DOHH2 (cell line): ENCODE measurements around the gene CAPZB.

Experiments used
- EZH2phosphoT487 ChIP-seq: fragments of 200-600 bp; sonication (generic); IDR thresholded peaks from 2 replicates; pipeline ENCODE4 v1.6.1; 2017; ENCODE audit warnings: borderline replicate concordance, mild to moderate bottlenecking, antibody characterized with exemption, low read length, moderate library complexity, mixed read lengths
- TF ChIP-seq, protein P1 (sequence below): fragments of 200-600 bp; sonication (generic); IDR thresholded peaks from one replicate; pipeline ENCODE4 v1.5.1; 2014; ENCODE audit warnings: antibody characterized with exemption, mild to moderate bottlenecking, low read depth, low read length; ENCODE audit not compliant: poor library complexity, severe bottlenecking

DNA sequence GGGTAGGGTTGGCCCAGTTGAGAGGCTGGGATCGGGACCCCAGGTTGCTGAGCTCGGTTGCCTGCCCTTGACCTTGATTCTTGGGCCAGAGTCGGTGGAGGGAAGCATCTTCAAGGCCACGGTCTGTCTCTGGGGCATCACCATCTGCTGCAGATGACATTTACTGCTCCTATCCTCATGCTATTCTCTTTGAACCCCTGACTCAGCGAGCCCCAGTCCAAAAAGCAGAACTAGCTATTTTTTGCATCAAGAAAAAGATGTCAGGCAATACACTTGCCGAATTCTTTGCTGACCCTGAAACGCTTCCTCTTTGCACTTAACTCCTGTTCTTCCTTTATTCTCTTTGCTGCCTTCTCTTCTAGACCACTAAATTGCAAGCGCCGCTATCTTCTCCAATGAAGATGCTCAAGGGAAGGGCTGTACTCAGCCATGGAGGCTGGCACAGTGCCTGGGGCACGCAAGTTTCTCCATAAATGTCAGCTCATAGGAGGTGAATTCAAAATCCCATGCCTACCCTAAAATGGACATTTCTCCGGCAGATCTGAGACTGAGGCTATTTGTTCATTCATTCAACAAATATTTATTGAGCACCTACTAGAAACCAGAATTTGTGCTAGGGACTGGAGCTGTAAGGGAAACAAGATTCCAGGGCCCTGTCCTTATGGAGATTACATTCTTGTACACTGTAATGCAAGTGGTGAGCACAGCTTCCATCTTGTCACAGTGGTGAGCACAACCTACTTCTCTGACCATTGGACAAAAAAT lies 20.5 kb upstream of the CAPZB start:
- TF ChIP-seq, protein P1, sequence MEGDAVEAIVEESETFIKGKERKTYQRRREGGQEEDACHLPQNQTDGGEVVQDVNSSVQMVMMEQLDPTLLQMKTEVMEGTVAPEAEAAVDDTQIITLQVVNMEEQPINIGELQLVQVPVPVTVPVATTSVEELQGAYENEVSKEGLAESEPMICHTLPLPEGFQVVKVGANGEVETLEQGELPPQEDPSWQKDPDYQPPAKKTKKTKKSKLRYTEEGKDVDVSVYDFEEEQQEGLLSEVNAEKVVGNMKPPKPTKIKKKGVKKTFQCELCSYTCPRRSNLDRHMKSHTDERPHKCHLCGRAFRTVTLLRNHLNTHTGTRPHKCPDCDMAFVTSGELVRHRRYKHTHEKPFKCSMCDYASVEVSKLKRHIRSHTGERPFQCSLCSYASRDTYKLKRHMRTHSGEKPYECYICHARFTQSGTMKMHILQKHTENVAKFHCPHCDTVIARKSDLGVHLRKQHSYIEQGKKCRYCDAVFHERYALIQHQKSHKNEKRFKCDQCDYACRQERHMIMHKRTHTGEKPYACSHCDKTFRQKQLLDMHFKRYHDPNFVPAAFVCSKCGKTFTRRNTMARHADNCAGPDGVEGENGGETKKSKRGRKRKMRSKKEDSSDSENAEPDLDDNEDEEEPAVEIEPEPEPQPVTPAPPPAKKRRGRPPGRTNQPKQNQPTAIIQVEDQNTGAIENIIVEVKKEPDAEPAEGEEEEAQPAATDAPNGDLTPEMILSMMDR, result no peak
- no peak for TF ChIP-seq EZH2phosphoT487
